Hepatocyte (in vitro differentiated cells): Measurements from ENCODE around the gene NSRP1. TPM values are rescaled to one million over a fixed set of nuclear protein-coding genes. Genes with fewer than 3 reads are reported as not detected.

ENCODE experiments used
- DNase-seq: peaks from one replicate; pipeline ENCODE4 v3.0.0-alpha.2; 2016; ENCODE audit warnings: low spot score
- H2AFZ ChIP-seq: fragments of 200-600 bp; sonication (generic); 2 replicates; pipeline ENCODE4 v1.6.0; 2016; ENCODE audit warnings: antibody characterized with exemption, mild to moderate bottlenecking
- H3K27ac ChIP-seq: fragments of 200-600 bp; sonication (generic); 2 replicates; pipeline ENCODE4 v1.5.1; 2016; ENCODE audit warnings: mild to moderate bottlenecking
- H3K27me3 ChIP-seq: fragments of 200-600 bp; sonication (generic); 2 replicates; pipeline ENCODE4 v1.6.1; 2016
- H3K36me3 ChIP-seq: fragments of 200-600 bp; sonication (generic); replicated peaks from 2 replicates; pipeline ENCODE4 v1.5.1; 2016; ENCODE audit warnings: low read depth; ENCODE audit not compliant: insufficient read depth
- H3K4me1 ChIP-seq: fragments of 200-600 bp; sonication (generic); 2 replicates; pipeline ENCODE4 v1.5.1; 2016; ENCODE audit warnings: mild to moderate bottlenecking, moderate library complexity; ENCODE audit not compliant: insufficient read depth
- H3K4me2 ChIP-seq: fragments of 200-600 bp; sonication (generic); 2 replicates; pipeline ENCODE4 v1.6.0; 2016
- H3K4me3 ChIP-seq: fragments of 200-600 bp; sonication (generic); 2 replicates; pipeline ENCODE4 v1.5.1; 2016; ENCODE audit warnings: mild to moderate bottlenecking
- H3K79me2 ChIP-seq: fragments of 200-600 bp; sonication (generic); 2 replicates; pipeline ENCODE4 v1.6.0; 2017; ENCODE audit warnings: mild to moderate bottlenecking
- H3K9me2 ChIP-seq: fragments of 200-600 bp; sonication (generic); replicated peaks from 2 replicates; pipeline ENCODE4 v1.6.0; 2017; ENCODE audit warnings: mild to moderate bottlenecking; ENCODE audit not compliant: insufficient read depth
- H3K9me3 ChIP-seq: fragments of 200-600 bp; sonication (generic); 2 replicates; pipeline ENCODE4 v1.5.1; 2016; ENCODE audit warnings: low read depth, mild to moderate bottlenecking
- H4K20me1 ChIP-seq: fragments of 200-600 bp; sonication (generic); 2 replicates; pipeline ENCODE4 v1.6.0; 2016; ENCODE audit warnings: mild to moderate bottlenecking; ENCODE audit not compliant: insufficient read depth, poor library complexity, severe bottlenecking
- CTCF ChIP-seq: fragments of 200-600 bp; sonication (generic); IDR thresholded peaks from 2 replicates; pipeline ENCODE4 v1.5.1; 2016; ENCODE audit warnings: antibody characterized with exemption, mild to moderate bottlenecking; ENCODE audit not compliant: poor library complexity
- EZH2 ChIP-seq: fragments of 200-600 bp; sonication (generic); IDR thresholded peaks from 2 replicates; pipeline ENCODE4 v1.6.1; 2016; ENCODE audit warnings: antibody characterized with exemption, mild to moderate bottlenecking, borderline replicate concordance
- EZH2phosphoT487 ChIP-seq: fragments of 200-600 bp; sonication (generic); IDR thresholded peaks from one replicate; pipeline ENCODE4 v1.6.1; 2018; ENCODE audit warnings: antibody characterized with exemption, mild to moderate bottlenecking, low read depth, moderate library complexity; ENCODE audit not compliant: unreplicated experiment, severe bottlenecking
- WGBS: methylation state at CpG from one replicate; pipeline ENCODE4 v1.1.6; 2016; ENCODE audit warnings: low lambda C conversion rate; ENCODE audit errors: missing lambda C conversion rate; 5-methylcytosine and 5-hydroxymethylcytosine counted together
- polyA plus RNA-seq: library from polyadenylated mRNA; unstranded; fragments of >200 nt; fragmentation: Nextera tagmentation; extraction: Ambion mirVana; gene quantifications from 2 replicates; pipeline ENCODE4 v1.2.1, GENCODE V29; 2016
- total RNA-seq: library from RNA; depleted of rRNA; stranded (reverse); fragments of >200 nt; gene quantifications from 2 replicates; pipeline ENCODE4 v1.2.3, GENCODE V29; 2014

The NSRP1 gene
- total and polyA plus RNA-seq, 2 experiments from 2014 or later = 8.6 to 39.2 TPM

GRCh38 chr17:30225919-30226553, 109.4 kb downstream of the NSRP1 start:
- no peak overlapping the region for H3K4me2 ChIP-seq
- H3K79me2 ChIP-seq = no peaks in the 10 kb centered on the region
- no peak overlapping the region for H2AFZ ChIP-seq
- peak; percentile 62 for DNase-seq
- H3K27me3 ChIP-seq = no peaks in the 10 kb centered on the region
- H3K9me2 ChIP-seq = no peaks in the 10 kb centered on the region
- TF ChIP-seq CTCF = no peak
- TF ChIP-seq EZH2 = no peak
- TF ChIP-seq EZH2phosphoT487 = no peak
- H3K4me1 ChIP-seq = peaks cover 16% of the 10 kb centered on the region
- no peaks in the 10 kb centered on the region for H3K36me3 ChIP-seq
- peak overlapping the region; percentile 40 for H3K27ac ChIP-seq
- WGBS = 55% methylated on average over 15 of the region's 15 CpGs
- no peak overlapping the region for H3K4me3 ChIP-seq
- H3K9me3 ChIP-seq = no peaks in the 10 kb centered on the region
- no peaks in the 10 kb centered on the region for H4K20me1 ChIP-seq

- Histone ChIP-seq H3K9me3 (no peaks in the 10 kb centered on the region), H3K79me2 (no peaks in the 10 kb centered on the region), H3K9me2 (no peaks in the 10 kb centered on the region), H3K4me2 (no peak overlapping the region), H4K20me1 (no peaks in the 10 kb centered on the region), H3K27me3 (no peaks in the 10 kb centered on the region), H3K27ac (no peak overlapping the region), H3K36me3 (no peaks in the 10 kb centered on the region), H2AFZ (no peak overlapping the region), H3K4me3 (no peak overlapping the region), H3K4me1 (peaks cover 16% of the 10 kb centered on the region)
- peak; percentile 5 for DNase-seq
- TF ChIP-seq EZH2phosphoT487 = no peak
- TF ChIP-seq EZH2 = no peak
- TF ChIP-seq CTCF = no peak
- 87% methylated on average over 10 of the region's 10 CpGs for WGBS
These were observed 110.3 kb downstream of the NSRP1 start for GRCh38 chr17:30226878-30227277.

- no peaks in the 10 kb centered on the region for H3K36me3 ChIP-seq
- H3K27me3 ChIP-seq = peaks cover 9% of the 10 kb centered on the region
- no peak overlapping the region for H3K4me3 ChIP-seq
- H3K4me1 ChIP-seq = peaks cover 9% of the 10 kb centered on the region
- no peaks in the 10 kb centered on the region for H3K9me2 ChIP-seq
- no peaks in the 10 kb centered on the region for H3K9me3 ChIP-seq
- H3K79me2 ChIP-seq = no peaks in the 10 kb centered on the region
- no peak overlapping the region for H3K4me2 ChIP-seq
- no peak for TF ChIP-seq EZH2
- TF ChIP-seq EZH2phosphoT487 = no peak
- TF ChIP-seq CTCF = no peak
- no peak overlapping the region for H2AFZ ChIP-seq
- no peaks in the 10 kb centered on the region for H4K20me1 ChIP-seq
- DNase-seq = no peak
- 88% methylated on average over 3 of the region's 3 CpGs for WGBS
- no peak overlapping the region for H3K27ac ChIP-seq
These were observed 111.4 kb downstream of the NSRP1 start for GRCh38 chr17:30228011-30228410.
